ENCODE results near the gene TCP11.

TCP11 gene

GRCh38 chr6:35093783-35094182, 47.4 kb downstream of the TCP11 start:
- DNase-seq (ENCODE audit: insufficient read length, low spot score) = no peak
- no peak for TF ChIP-seq CTCF (IDR thresholded peaks at IDR 0.05; ENCODE audit: insufficient read depth, missing control alignments)
- FAIRE-seq = no peak

GRCh38 chr6:35093118-35093445, 48.1 kb downstream of the TCP11 start:
- DNase-seq (ENCODE audit: insufficient read length, low spot score) = no peak
- no peak for FAIRE-seq
- TF ChIP-seq CTCF (IDR thresholded peaks at IDR 0.05; ENCODE audit: insufficient read depth, missing control alignments) = no peak

- DNase-seq (ENCODE audit: insufficient read length, low spot score) (no peak), FAIRE-seq (no peak)
- TF ChIP-seq CTCF (IDR thresholded peaks at IDR 0.05; ENCODE audit: insufficient read depth, missing control alignments) = no peak
Measured at GRCh38 chr6:35092362-35093117, 48.6 kb downstream of the TCP11 start.

GRCh38 chr6:35091346-35092083, 49.6 kb downstream of the TCP11 start:
- FAIRE-seq = no peak
- TF ChIP-seq CTCF (IDR thresholded peaks at IDR 0.05; ENCODE audit: insufficient read depth, missing control alignments) = no peak
- DNase-seq (ENCODE audit: insufficient read length, low spot score) = no peak

GRCh38 chr6:35090734-35091133, 50.4 kb downstream of the TCP11 start:
- no peak for TF ChIP-seq CTCF (IDR thresholded peaks at IDR 0.05; ENCODE audit: insufficient read depth, missing control alignments)
- DNase-seq (ENCODE audit: insufficient read length, low spot score) (peak; percentile 4), FAIRE-seq (no peak)

GRCh38 chr6:35089935-35090505, 51.1 kb downstream of the TCP11 start:
- no peak for TF ChIP-seq CTCF (IDR thresholded peaks at IDR 0.05; ENCODE audit: insufficient read depth, missing control alignments)

More at GRCh38 chr6:35089935-35090505, 51.1 kb downstream of the TCP11 start:
- no peak for FAIRE-seq
- DNase-seq (ENCODE audit: insufficient read length, low spot score) = peak; percentile 13

All from D721Med (cell line).